HCT116 (cell line): ENCODE measurements around the gene HTR1A. TPM values are rescaled to one million over a fixed set of nuclear protein-coding genes. Genes with fewer than 3 reads are reported as not detected.

Source experiments
- ATAC-seq: fragments of 200-7000 bp; cut with Tn5 transposase; 2 replicates; pipeline ENCODE4 v1.9.1; 2020; ENCODE audit warnings: mild to moderate bottlenecking, moderate library complexity
- BruUV-seq: library from RNA; stranded (reverse); fragments of 400-500 nt; replicated peaks from 2 replicates; lab custom pipeline; 2021; lab: Mats Ljungman, UMichigan
- CTCF ChIA-PET: fragments of 300-600 bp; sonication (Branson Sonifier 250); formaldehyde crosslinking; loops from one replicate; lab custom pipeline; 2021; ENCODE audit warnings: antibody characterized with exemption; lab: Charles Lee
- POLR2A ChIA-PET: fragments of 300-600, 350-600 bp; sonication (Branson Sonifier 250); formaldehyde crosslinking; loops from one replicate; lab custom pipeline; 2021; ENCODE audit warnings: antibody characterized with exemption; lab: Charles Lee
- RAD21 ChIA-PET, 2 experiments: fragments of 300-600 bp; sonication (Branson Sonifier 250); formaldehyde crosslinking; loops; one replicate each; lab custom pipeline; 2023; ENCODE audit warnings: low total read pairs in 2 of 2; ENCODE audit not compliant: uncharacterized antibody in 2 of 2, unreplicated experiment in 2 of 2, low non-redundant PET in 1 of 2; lab: Charles Lee
- DNase-seq: peaks from one replicate; pipeline ENCODE4 v3.0.0-alpha.2; 2010; ENCODE audit warnings: low read depth, low spot score
- H2AFZ ChIP-seq: fragments of 200-600 bp; shearing (Covaris generic), sonication (generic); 2 replicates; pipeline ENCODE4 v1.6.1; 2017; ENCODE audit warnings: low read depth, mixed run types, mixed read lengths, antibody characterized with exemption, low read length; ENCODE audit not compliant: poor library complexity, severe bottlenecking
- H3K27ac ChIP-seq: 2 replicates; pipeline ENCODE4 v1.5.1; 2012; ENCODE audit warnings: low read depth, low read length
- H3K27me3 ChIP-seq: fragments of 200-600 bp; sonication (generic); 2 replicates; pipeline ENCODE4 v1.6.1; 2016; ENCODE audit warnings: mixed run types, low read length, mixed read lengths; ENCODE audit not compliant: insufficient read depth
- H3K36me3 ChIP-seq, 2 experiments: fragments of 200-500 bp in 1 of 2; fragments of 200-600 bp in 1 of 2; sonication (Bioruptor generic) in 1 of 2; sonication (generic) in 1 of 2; 2 replicates each; pipeline versions ENCODE4 v1.5.1 to v1.6.1; 2014 to 2016; ENCODE audit warnings: low read length in 2 of 2, inconsistent platforms in 1 of 2, mixed read lengths in 1 of 2, mixed run types in 1 of 2; ENCODE audit not compliant: insufficient read depth in 2 of 2, control insufficient read depth in 1 of 2
- H3K4me1 ChIP-seq, 2 experiments: fragments of 200-600 bp in 1 of 2; sonication (generic) in 1 of 2; 2 replicates each; pipeline versions ENCODE4 v1.5.1 to v1.6.1; 2012 to 2017; ENCODE audit warnings: low read length in 2 of 2, inconsistent platforms in 1 of 2, mild to moderate bottlenecking in 1 of 2, mixed read lengths in 1 of 2, mixed run types in 1 of 2, moderate library complexity in 1 of 2; ENCODE audit not compliant: insufficient read depth in 2 of 2, control insufficient read depth in 1 of 2
- H3K4me2 ChIP-seq: fragments of 200-600 bp; sonication (generic); 2 replicates; pipeline ENCODE4 v1.6.1; 2017; ENCODE audit warnings: mixed run types, low read length, mixed read lengths
- H3K4me3 ChIP-seq, 2 experiments: fragments of 200-600 bp in 1 of 2; sonication (generic) in 1 of 2; replicated peaks in 1 of 2; 2 replicates each; pipeline ENCODE4 v1.5.1; 2011 to 2016; ENCODE audit warnings: low read length in 2 of 2, control low read depth in 1 of 2, low read depth in 1 of 2, mild to moderate bottlenecking in 1 of 2, mixed read lengths in 1 of 2, mixed run types in 1 of 2
- H3K79me2 ChIP-seq: fragments of 200-600 bp; sonication (generic); 2 replicates; pipeline ENCODE4 v1.6.1; 2017; ENCODE audit warnings: mild to moderate bottlenecking, mixed run types, low read length, moderate library complexity, mixed read lengths; ENCODE audit not compliant: insufficient read depth
- H3K9ac ChIP-seq: fragments of 200-600 bp; sonication (generic); 2 replicates; pipeline ENCODE4 v1.6.1; 2016; ENCODE audit warnings: low read length, mixed read lengths
- H3K9me2 ChIP-seq: fragments of 200-600 bp; sonication (generic), shearing (Covaris generic); 2 replicates; pipeline ENCODE4 v1.6.1; 2017; ENCODE audit warnings: mixed run types, mild to moderate bottlenecking, moderate library complexity; ENCODE audit not compliant: insufficient read depth
- H3K9me3 ChIP-seq, 2 experiments: fragments of 200-500 bp in 1 of 2; fragments of 200-600 bp in 1 of 2; sonication (Bioruptor generic) in 1 of 2; sonication (generic) in 1 of 2; 2 replicates each; pipeline ENCODE4 v1.6.1; 2014 to 2017; ENCODE audit warnings: low read length in 2 of 2, mixed read lengths in 2 of 2, inconsistent platforms in 1 of 2, low read depth in 1 of 2, mild to moderate bottlenecking in 1 of 2, mixed run types in 1 of 2, moderate library complexity in 1 of 2; ENCODE audit not compliant: control insufficient read depth in 1 of 2, insufficient read depth in 1 of 2
- H4K20me1 ChIP-seq: fragments of 200-600 bp; sonication (generic), shearing (Covaris generic); 2 replicates; pipeline ENCODE4 v1.6.1; 2017; ENCODE audit warnings: mixed run types, mild to moderate bottlenecking, moderate library complexity; ENCODE audit not compliant: insufficient read depth
- CEBPB ChIP-seq: IDR thresholded peaks from 2 replicates; pipeline ENCODE4 v1.6.1; 2012; ENCODE audit warnings: low read depth
- EZH2 ChIP-seq: fragments of 200-600 bp; sonication (generic); IDR thresholded peaks from 2 replicates; pipeline ENCODE4 v1.6.1; 2017; ENCODE audit warnings: antibody characterized with exemption, mixed run types
- FOSL1 ChIP-seq: IDR thresholded peaks from 2 replicates; pipeline ENCODE4 v1.6.1; 2012; ENCODE audit warnings: low read depth
- POLR2A ChIP-seq: IDR thresholded peaks from 2 replicates; pipeline ENCODE4 v1.7.0; 2011; ENCODE audit warnings: borderline replicate concordance; ENCODE audit not compliant: insufficient read depth, insufficient read length; ENCODE audit errors: extremely low read depth
- SP1 ChIP-seq: IDR thresholded peaks from 2 replicates; pipeline ENCODE4 v1.6.1; 2012; ENCODE audit warnings: low read depth
- TCF7L2 ChIP-seq: IDR thresholded peaks from 2 replicates; pipeline ENCODE4 v1.7.0; 2011; ENCODE audit warnings: borderline replicate concordance, inconsistent platforms; ENCODE audit not compliant: insufficient read depth, insufficient read length; ENCODE audit errors: extremely low read depth
- YY1 ChIP-seq: IDR thresholded peaks from 2 replicates; pipeline ENCODE4 v1.6.1; 2011; ENCODE audit warnings: low read length, low read depth, moderate library complexity, mild to moderate bottlenecking; ENCODE audit not compliant: insufficient replicate concordance; ENCODE audit errors: extremely low read depth
- ZBTB33 ChIP-seq: IDR thresholded peaks from 2 replicates; pipeline ENCODE4 v1.6.1; 2011; ENCODE audit warnings: mild to moderate bottlenecking, low read length, moderate library complexity; ENCODE audit not compliant: insufficient replicate concordance; ENCODE audit errors: extremely low read depth
- ZFX ChIP-seq: fragments of 450-650 bp; IDR thresholded peaks from 2 replicates; pipeline ENCODE4 v1.6.1; 2017
- ZNF274 ChIP-seq: fragments of 200-500 bp; sonication (Bioruptor generic); IDR thresholded peaks from 2 replicates; pipeline ENCODE4 v1.6.1; 2014; ENCODE audit warnings: mild to moderate bottlenecking, low read depth, low read length, inconsistent platforms
- intact Hi-C: fragments of 100-400 bp; cut with micrococcal nuclease; formaldehyde crosslinking; loops from 2 replicates; pipeline ENCODE4 v1.10.0; 2022
- total RNA-seq: library from RNA; stranded (reverse); gene quantifications from one replicate; pipeline ENCODE4 v1.2.1, GENCODE V29; 2021; ENCODE audit not compliant: unreplicated experiment

Gene HTR1A
- total RNA-seq, 1 experiment from 2014 or later: not detected

- CTCF ChIA-PET: no interaction called here
- H3K4me2 ChIP-seq: no peak overlapping the region
- H3K4me3 ChIP-seq: no peak overlapping the region
- no peak overlapping the region for H3K9ac ChIP-seq
- H3K79me2 ChIP-seq: no peaks in the 10 kb centered on the region
- TF ChIP-seq POLR2A (no peak), ZFX (no peak), ZBTB33 (no peak), ZNF274 (no peak), YY1 (no peak), SP1 (no peak), FOSL1 (no peak), CEBPB (no peak), EZH2 (no peak), TCF7L2 (no peak)
- H2AFZ ChIP-seq: no peak overlapping the region
- ATAC-seq (no peak), DNase-seq (no peak)
- peaks cover 5 to 27% of the 10 kb centered on the region in 2 experiments; a peak in 2 of 4 replicates for H3K9me3 ChIP-seq
- BruUV-seq: no TSS peak
- no peaks in the 10 kb centered on the region for H3K4me1 ChIP-seq
- RAD21 ChIA-PET: no interaction called here
- no peaks in the 10 kb centered on the region for H3K36me3 ChIP-seq
- H3K9me2 ChIP-seq: no peaks in the 10 kb centered on the region
- H3K27ac ChIP-seq: no peak overlapping the region
- intact Hi-C loops: no loop called here
- H4K20me1 ChIP-seq: no peaks in the 10 kb centered on the region
- POLR2A ChIA-PET: no interaction called here
- H3K27me3 ChIP-seq: no peaks in the 10 kb centered on the region
These were observed 42.3 kb downstream of the HTR1A start for GRCh38 chr5:63919763-63920478.
